MM.1S (cell line): ENCODE data around the gene RBFOX1.

Experiments
- DNase-seq: peaks from one replicate; pipeline ENCODE4 v3.0.0-alpha.2; 2015
- H2AFZ ChIP-seq: fragments of 300-600 bp; sonication (generic); 2 replicates; pipeline ENCODE4 v1.6.0; 2016; ENCODE audit warnings: antibody characterized with exemption, low read length
- H3F3A ChIP-seq: fragments of 300-600 bp; sonication (generic); 2 replicates; pipeline ENCODE4 v1.6.1; 2016; ENCODE audit warnings: mild to moderate bottlenecking, antibody characterized with exemption, low read length, moderate library complexity, mixed read lengths; ENCODE audit not compliant: insufficient read depth
- H3K27ac ChIP-seq: fragments of 300-600 bp; sonication (generic); 2 replicates; pipeline ENCODE4 v1.5.1; 2016; ENCODE audit warnings: mild to moderate bottlenecking, low read length
- H3K27me3 ChIP-seq: fragments of 300-600 bp; sonication (generic); replicated peaks from 2 replicates; pipeline ENCODE4 v1.6.0; 2016; ENCODE audit warnings: low read length; ENCODE audit not compliant: insufficient read depth
- H3K36me3 ChIP-seq: fragments of 300-600 bp; sonication (generic); replicated peaks from 2 replicates; pipeline ENCODE4 v1.6.1; 2016; ENCODE audit warnings: mild to moderate bottlenecking, low read length, mixed read lengths; ENCODE audit not compliant: insufficient read depth
- H3K4me1 ChIP-seq: fragments of 300-600 bp; sonication (generic); 2 replicates; pipeline ENCODE4 v1.6.1; 2016; ENCODE audit warnings: low read length, mixed read lengths
- H3K4me2 ChIP-seq: fragments of 300-600 bp; sonication (generic); 2 replicates; pipeline ENCODE4 v1.6.0; 2016; ENCODE audit warnings: low read depth, low read length
- H3K4me3 ChIP-seq: fragments of 300-600 bp; sonication (generic); 2 replicates; pipeline ENCODE4 v1.5.1; 2016; ENCODE audit warnings: low read length, mixed read lengths
- H3K79me2 ChIP-seq: fragments of 300-600 bp; sonication (generic); 2 replicates; pipeline ENCODE4 v1.6.1; 2016; ENCODE audit warnings: mixed run types, low read length, mixed read lengths
- H3K9ac ChIP-seq: fragments of 300-600 bp; sonication (generic); 2 replicates; pipeline ENCODE4 v1.6.1; 2016; ENCODE audit warnings: low read length, mixed read lengths
- H3K9me2 ChIP-seq: fragments of 300-600 bp; sonication (generic); replicated peaks from 2 replicates; pipeline ENCODE4 v1.6.1; 2016; ENCODE audit warnings: mild to moderate bottlenecking, low read length, mixed read lengths; ENCODE audit not compliant: insufficient read depth
- H3K9me3 ChIP-seq: fragments of 300-600 bp; sonication (generic); replicated peaks from 2 replicates; pipeline ENCODE4 v1.6.1; 2016; ENCODE audit warnings: mild to moderate bottlenecking, low read length, mixed read lengths; ENCODE audit not compliant: insufficient read depth
- H4K20me1 ChIP-seq: fragments of 300-600 bp; sonication (generic); 2 replicates; pipeline ENCODE4 v1.6.1; 2016; ENCODE audit warnings: mild to moderate bottlenecking, low read length, moderate library complexity, mixed read lengths; ENCODE audit not compliant: insufficient read depth
- EZH2 ChIP-seq: fragments of 300-600 bp; sonication (generic); optimal IDR thresholded peaks from 2 replicates; pipeline ENCODE3; 2017; ENCODE audit warnings: low read depth, mild to moderate bottlenecking, antibody characterized with exemption, low read length, mixed read lengths
- EZH2phosphoT487 ChIP-seq: fragments of 300-600 bp; sonication (generic); IDR thresholded peaks from 2 replicates; pipeline ENCODE4 v1.6.1; 2018; ENCODE audit warnings: antibody characterized with exemption, low read length
- TF ChIP-seq, protein P1 (sequence below): fragments of 300-600 bp; sonication (generic); IDR thresholded peaks from 2 replicates; pipeline ENCODE4 v1.5.1; 2016; ENCODE audit warnings: antibody characterized with exemption, low read length, mixed read lengths

The RBFOX1 gene

DNA sequence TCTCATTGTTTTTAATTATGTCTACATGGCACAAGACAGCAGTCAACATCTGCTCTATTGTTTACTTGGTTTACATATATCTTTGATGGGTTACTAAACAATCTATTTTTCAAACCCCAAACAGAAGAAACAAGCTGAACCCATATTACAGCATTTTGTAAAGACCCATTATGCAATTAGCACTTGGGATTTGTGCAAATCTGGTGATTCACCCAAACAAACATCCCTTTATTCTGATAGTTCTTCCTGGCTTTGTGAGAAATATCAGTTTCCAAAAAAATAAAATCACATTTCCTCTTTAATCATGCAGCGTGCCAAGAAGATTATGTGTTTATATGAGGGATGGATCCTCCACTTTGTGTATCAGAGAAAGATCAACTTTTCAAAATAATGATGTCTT lies 16.8 kb upstream of the RBFOX1 start:
- H3F3A ChIP-seq: no peaks in the 10 kb centered on the region
- DNase-seq: no peak
- H3K9me3 ChIP-seq: no peaks in the 10 kb centered on the region
- no peak overlapping the region for H3K27ac ChIP-seq
- H3K4me1 ChIP-seq: no peaks in the 10 kb centered on the region
- H4K20me1 ChIP-seq: no peaks in the 10 kb centered on the region
- no peak overlapping the region for H3K9ac ChIP-seq
- H3K4me2 ChIP-seq: no peak overlapping the region
- H2AFZ ChIP-seq: no peak overlapping the region
- no peaks in the 10 kb centered on the region for H3K9me2 ChIP-seq
- no peaks in the 10 kb centered on the region for H3K36me3 ChIP-seq
- TF ChIP-seq EZH2 (no peak), EZH2phosphoT487 (no peak)
- TF ChIP-seq, protein P1, sequence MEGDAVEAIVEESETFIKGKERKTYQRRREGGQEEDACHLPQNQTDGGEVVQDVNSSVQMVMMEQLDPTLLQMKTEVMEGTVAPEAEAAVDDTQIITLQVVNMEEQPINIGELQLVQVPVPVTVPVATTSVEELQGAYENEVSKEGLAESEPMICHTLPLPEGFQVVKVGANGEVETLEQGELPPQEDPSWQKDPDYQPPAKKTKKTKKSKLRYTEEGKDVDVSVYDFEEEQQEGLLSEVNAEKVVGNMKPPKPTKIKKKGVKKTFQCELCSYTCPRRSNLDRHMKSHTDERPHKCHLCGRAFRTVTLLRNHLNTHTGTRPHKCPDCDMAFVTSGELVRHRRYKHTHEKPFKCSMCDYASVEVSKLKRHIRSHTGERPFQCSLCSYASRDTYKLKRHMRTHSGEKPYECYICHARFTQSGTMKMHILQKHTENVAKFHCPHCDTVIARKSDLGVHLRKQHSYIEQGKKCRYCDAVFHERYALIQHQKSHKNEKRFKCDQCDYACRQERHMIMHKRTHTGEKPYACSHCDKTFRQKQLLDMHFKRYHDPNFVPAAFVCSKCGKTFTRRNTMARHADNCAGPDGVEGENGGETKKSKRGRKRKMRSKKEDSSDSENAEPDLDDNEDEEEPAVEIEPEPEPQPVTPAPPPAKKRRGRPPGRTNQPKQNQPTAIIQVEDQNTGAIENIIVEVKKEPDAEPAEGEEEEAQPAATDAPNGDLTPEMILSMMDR: no peak
- H3K27me3 ChIP-seq: no peaks in the 10 kb centered on the region
- no peaks in the 10 kb centered on the region for H3K79me2 ChIP-seq
- no peak overlapping the region for H3K4me3 ChIP-seq

DNA sequence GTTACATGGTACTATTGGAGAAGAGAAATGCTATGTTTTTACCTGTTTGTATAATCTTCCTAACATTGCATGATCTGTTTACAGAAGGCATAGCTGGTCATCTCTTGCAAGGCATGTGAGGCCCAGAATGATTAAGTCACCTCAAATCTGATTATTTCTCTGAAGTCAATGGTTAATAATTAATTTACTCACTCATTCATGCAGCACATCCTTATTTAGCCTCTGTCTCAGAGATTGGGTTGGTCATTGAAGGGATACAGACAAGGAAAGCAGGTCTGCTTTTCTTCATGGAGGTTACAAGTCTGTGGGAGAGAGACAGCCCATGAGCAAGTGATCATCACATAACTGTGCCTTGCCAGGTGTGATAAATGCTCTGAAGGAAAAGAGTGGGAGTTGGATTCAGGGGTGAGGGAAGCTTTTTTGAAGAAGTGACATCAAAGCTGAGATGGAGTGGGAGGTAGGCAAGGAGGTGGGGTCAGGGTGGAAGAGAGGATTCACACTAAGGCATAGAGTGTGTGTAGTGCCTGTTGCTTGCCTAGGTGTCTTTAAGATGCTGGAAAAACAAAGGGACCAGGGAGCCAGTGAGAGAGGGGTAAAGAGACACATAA lies 16.3 kb upstream of the RBFOX1 start:
- no peaks in the 10 kb centered on the region for H3K36me3 ChIP-seq
- no peak overlapping the region for H3K9ac ChIP-seq
- H3K27ac ChIP-seq: no peak overlapping the region
- no peak overlapping the region for H3K4me3 ChIP-seq
- no peaks in the 10 kb centered on the region for H3K4me1 ChIP-seq
- no peaks in the 10 kb centered on the region for H3K27me3 ChIP-seq
- H3K4me2 ChIP-seq: no peak overlapping the region
- no peaks in the 10 kb centered on the region for H4K20me1 ChIP-seq
- H3K9me3 ChIP-seq: no peaks in the 10 kb centered on the region
- no peak for DNase-seq
- no peaks in the 10 kb centered on the region for H3K9me2 ChIP-seq
- no peak overlapping the region for H2AFZ ChIP-seq
- H3F3A ChIP-seq: no peaks in the 10 kb centered on the region
- TF ChIP-seq, protein P1: no peak
- TF ChIP-seq EZH2phosphoT487 (no peak), EZH2 (no peak)
- H3K79me2 ChIP-seq: no peaks in the 10 kb centered on the region

- H3K36me3 ChIP-seq: no peaks in the 10 kb centered on the region
- no peak for TF ChIP-seq EZH2phosphoT487
- TF ChIP-seq, protein P1: no peak
- TF ChIP-seq EZH2: no peak
- no peaks in the 10 kb centered on the region for H3K9me2 ChIP-seq
- no peak overlapping the region for H2AFZ ChIP-seq
- H3K4me2 ChIP-seq: no peak overlapping the region
- no peaks in the 10 kb centered on the region for H3K27me3 ChIP-seq
- H4K20me1 ChIP-seq: no peaks in the 10 kb centered on the region
- DNase-seq: no peak
- no peaks in the 10 kb centered on the region for H3K9me3 ChIP-seq
- no peak overlapping the region for H3K27ac ChIP-seq
- H3K9ac ChIP-seq: no peak overlapping the region
- H3F3A ChIP-seq: no peaks in the 10 kb centered on the region
- no peak overlapping the region for H3K4me3 ChIP-seq
- H3K4me1 ChIP-seq: no peaks in the 10 kb centered on the region
- no peaks in the 10 kb centered on the region for H3K79me2 ChIP-seq
These were observed 14.7 kb upstream of the RBFOX1 start for GRCh38 chr16:7317982-7318381.
